ENCODE results near the gene RAB3IL1.

RAB3IL1 gene

GRCh38 chr11:61957021-61957770 lies 39.8 kb upstream of the RAB3IL1 start:
- no peak for TF ChIP-seq CTCF (conservative IDR thresholded peaks at IDR 0.05; ENCODE audit: low read depth, low read length)

GRCh38 chr11:61956191-61957020 lies 39.0 kb upstream of the RAB3IL1 start:
- no peak overlapping the region for H3K4me2 ChIP-seq
- H4K20me1 ChIP-seq (ENCODE audit: insufficient read depth) = no peaks in the 10 kb centered on the region
- no peak overlapping the region for H3K9ac ChIP-seq
- H3K4me1 ChIP-seq (ENCODE audit: low read depth, poor library complexity, severe bottlenecking) = no peaks in the 10 kb centered on the region
- H3K27me3 ChIP-seq (ENCODE audit: insufficient read depth, low read depth) = no peaks in the 10 kb centered on the region
- no peaks in the 10 kb centered on the region for H3K36me3 ChIP-seq (ENCODE audit: insufficient read depth)
- H3K27ac ChIP-seq = no peak overlapping the region
- TF ChIP-seq CTCF (conservative IDR thresholded peaks at IDR 0.05; ENCODE audit: low read depth, low read length) = no peak
- no peak overlapping the region for H2AFZ ChIP-seq (ENCODE audit: low read depth)
- no peak overlapping the region for H3K4me3 ChIP-seq (IDR thresholded peaks at IDR 0.05; ENCODE audit: insufficient read depth, low read depth, low read length)
- H3K79me2 ChIP-seq (ENCODE audit: insufficient read depth, low read depth) = no peaks in the 10 kb centered on the region

More at GRCh38 chr11:61957021-61957770, 39.8 kb upstream of the RAB3IL1 start:
- Histone ChIP-seq H3K4me2 (no peak overlapping the region), H3K27ac (no peak overlapping the region), H3K9ac (no peak overlapping the region), H3K36me3 (ENCODE audit: insufficient read depth) (no peaks in the 10 kb centered on the region), H4K20me1 (ENCODE audit: insufficient read depth) (no peaks in the 10 kb centered on the region), H3K27me3 (ENCODE audit: insufficient read depth, low read depth) (no peaks in the 10 kb centered on the region), H2AFZ (ENCODE audit: low read depth) (no peak overlapping the region), H3K4me1 (ENCODE audit: low read depth, poor library complexity, severe bottlenecking) (no peaks in the 10 kb centered on the region), H3K4me3 (IDR thresholded peaks at IDR 0.05; ENCODE audit: insufficient read depth, low read depth, low read length) (no peak overlapping the region), H3K79me2 (ENCODE audit: insufficient read depth, low read depth) (no peaks in the 10 kb centered on the region)

GRCh38 chr11:61955422-61956135 lies 38.2 kb upstream of the RAB3IL1 start:
- Histone ChIP-seq H3K9ac (no peak overlapping the region), H4K20me1 (ENCODE audit: insufficient read depth) (no peaks in the 10 kb centered on the region), H3K4me1 (ENCODE audit: low read depth, poor library complexity, severe bottlenecking) (peaks cover 4% of the 10 kb centered on the region), H3K4me3 (IDR thresholded peaks at IDR 0.05; ENCODE audit: insufficient read depth, low read depth, low read length) (no peak overlapping the region), H3K27me3 (ENCODE audit: insufficient read depth, low read depth) (no peaks in the 10 kb centered on the region), H3K4me2 (no peak overlapping the region), H2AFZ (ENCODE audit: low read depth) (no peak overlapping the region), H3K79me2 (ENCODE audit: insufficient read depth, low read depth) (no peaks in the 10 kb centered on the region), H3K27ac (no peak overlapping the region), H3K36me3 (ENCODE audit: insufficient read depth) (no peaks in the 10 kb centered on the region)
- no peak for TF ChIP-seq CTCF (conservative IDR thresholded peaks at IDR 0.05; ENCODE audit: low read depth, low read length)

- H2AFZ ChIP-seq (ENCODE audit: low read depth) = no peak overlapping the region
- H3K79me2 ChIP-seq (ENCODE audit: insufficient read depth, low read depth) = no peaks in the 10 kb centered on the region
- no peaks in the 10 kb centered on the region for H3K36me3 ChIP-seq (ENCODE audit: insufficient read depth)
- no peak overlapping the region for H3K27ac ChIP-seq
- H3K4me2 ChIP-seq = no peak overlapping the region
- TF ChIP-seq CTCF (conservative IDR thresholded peaks at IDR 0.05; ENCODE audit: low read depth, low read length) = no peak
- H3K9ac ChIP-seq = no peak overlapping the region
- no peak overlapping the region for H3K4me3 ChIP-seq (IDR thresholded peaks at IDR 0.05; ENCODE audit: insufficient read depth, low read depth, low read length)
- H4K20me1 ChIP-seq (ENCODE audit: insufficient read depth) = no peaks in the 10 kb centered on the region
- no peaks in the 10 kb centered on the region for H3K27me3 ChIP-seq (ENCODE audit: insufficient read depth, low read depth)
- peaks cover 10% of the 10 kb centered on the region for H3K4me1 ChIP-seq (ENCODE audit: low read depth, poor library complexity, severe bottlenecking)
Observed at GRCh38 chr11:61954851-61955421, 37.6 kb upstream of the RAB3IL1 start.

All from KMS-11 (cell line).